Measurements from ENCODE around the gene APLP2. TPM values are rescaled to one million over a fixed set of nuclear protein-coding genes. Genes with fewer than 3 reads are reported as not detected.

APLP2 gene
- total and polyA plus RNA-seq, 2 experiments from 2014 or later, result 515 to 608 TPM

- H3K27ac ChIP-seq, result no peak overlapping the region
These were observed 68.3 kb downstream of the APLP2 start for GRCh38 chr11:130137999-130138398.

GRCh38 chr11:130139401-130139800, 69.7 kb downstream of the APLP2 start:
- TF ChIP-seq, protein P1, sequence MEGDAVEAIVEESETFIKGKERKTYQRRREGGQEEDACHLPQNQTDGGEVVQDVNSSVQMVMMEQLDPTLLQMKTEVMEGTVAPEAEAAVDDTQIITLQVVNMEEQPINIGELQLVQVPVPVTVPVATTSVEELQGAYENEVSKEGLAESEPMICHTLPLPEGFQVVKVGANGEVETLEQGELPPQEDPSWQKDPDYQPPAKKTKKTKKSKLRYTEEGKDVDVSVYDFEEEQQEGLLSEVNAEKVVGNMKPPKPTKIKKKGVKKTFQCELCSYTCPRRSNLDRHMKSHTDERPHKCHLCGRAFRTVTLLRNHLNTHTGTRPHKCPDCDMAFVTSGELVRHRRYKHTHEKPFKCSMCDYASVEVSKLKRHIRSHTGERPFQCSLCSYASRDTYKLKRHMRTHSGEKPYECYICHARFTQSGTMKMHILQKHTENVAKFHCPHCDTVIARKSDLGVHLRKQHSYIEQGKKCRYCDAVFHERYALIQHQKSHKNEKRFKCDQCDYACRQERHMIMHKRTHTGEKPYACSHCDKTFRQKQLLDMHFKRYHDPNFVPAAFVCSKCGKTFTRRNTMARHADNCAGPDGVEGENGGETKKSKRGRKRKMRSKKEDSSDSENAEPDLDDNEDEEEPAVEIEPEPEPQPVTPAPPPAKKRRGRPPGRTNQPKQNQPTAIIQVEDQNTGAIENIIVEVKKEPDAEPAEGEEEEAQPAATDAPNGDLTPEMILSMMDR (IDR thresholded peaks at IDR 0.05; ENCODE audit: low read depth, low read length), result no peak
- DNase-seq (ENCODE audit: low read depth in 1 of 2, low spot score in 1 of 2), result no peak
- Histone ChIP-seq H3K4me3 (no peak overlapping the region), H3K4me1 (ENCODE audit: low read depth) (peaks cover 25% of the 10 kb centered on the region), H3K27me3 (no peaks in the 10 kb centered on the region), H3K36me3 (peaks cover 8% of the 10 kb centered on the region), H3K27ac (no peak overlapping the region), H3K9me3 (ENCODE audit: low read depth) (no peaks in the 10 kb centered on the region)

More at GRCh38 chr11:130137999-130138398, 68.3 kb downstream of the APLP2 start:
- Histone ChIP-seq H3K4me1 (ENCODE audit: low read depth) (peaks cover 19% of the 10 kb centered on the region), H3K9me3 (ENCODE audit: low read depth) (no peaks in the 10 kb centered on the region), H3K4me3 (no peak overlapping the region), H3K27me3 (no peaks in the 10 kb centered on the region), H3K36me3 (peaks cover 9% of the 10 kb centered on the region)
- TF ChIP-seq, protein P1 (IDR thresholded peaks at IDR 0.05; ENCODE audit: low read depth, low read length), result no peak
- DNase-seq (ENCODE audit: low read depth in 1 of 2, low spot score in 1 of 2), result no peak

GRCh38 chr11:130141561-130142341, 72.1 kb downstream of the APLP2 start:
- peaks cover 25% of the 10 kb centered on the region for H3K4me1 ChIP-seq (ENCODE audit: low read depth)
- TF ChIP-seq, protein P1 (IDR thresholded peaks at IDR 0.05; ENCODE audit: low read depth, low read length), result peak; percentile 7
- H3K36me3 ChIP-seq, result peaks cover 12% of the 10 kb centered on the region
- peak in 1 of 2 donors; percentile 83 for DNase-seq (ENCODE audit: low read depth in 1 of 2, low spot score in 1 of 2)
- H3K9me3 ChIP-seq (ENCODE audit: low read depth), result no peaks in the 10 kb centered on the region
- H3K27ac ChIP-seq, result no peak overlapping the region
- no peaks in the 10 kb centered on the region for H3K27me3 ChIP-seq
- H3K4me3 ChIP-seq, result no peak overlapping the region

GRCh38 chr11:130144141-130144540, 74.4 kb downstream of the APLP2 start:
- Histone ChIP-seq H3K36me3 (peaks cover 15% of the 10 kb centered on the region), H3K27me3 (no peaks in the 10 kb centered on the region), H3K27ac (peak overlapping the region; percentile 66), H3K4me1 (ENCODE audit: low read depth) (peaks cover 18% of the 10 kb centered on the region), H3K4me3 (no peak overlapping the region), H3K9me3 (ENCODE audit: low read depth) (no peaks in the 10 kb centered on the region)
- DNase-seq (ENCODE audit: low read depth in 1 of 2, low spot score in 1 of 2), result no peak
- TF ChIP-seq, protein P1 (IDR thresholded peaks at IDR 0.05; ENCODE audit: low read depth, low read length), result no peak

DNA sequence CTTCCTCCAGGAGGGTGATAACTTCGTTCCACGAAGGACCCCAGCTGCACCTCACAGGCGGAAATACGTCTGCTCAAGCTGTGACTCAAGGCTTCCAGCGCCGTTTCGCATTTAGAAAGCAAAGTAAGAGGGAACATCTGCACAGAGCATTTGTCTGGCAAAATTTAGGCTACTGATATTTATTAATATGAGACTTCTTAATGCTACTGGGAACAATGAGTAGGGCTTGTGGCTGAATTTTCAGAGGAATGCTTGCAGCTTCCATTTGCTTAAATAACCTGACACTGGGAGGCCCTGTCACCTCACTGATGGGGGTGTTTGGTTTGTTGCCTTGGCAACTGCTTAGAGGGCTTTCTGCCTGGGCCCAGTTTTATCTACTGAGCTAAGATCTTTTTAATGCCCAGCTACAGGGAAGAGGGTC, 75.2 kb downstream of the APLP2 start:
- H3K9me3 ChIP-seq (ENCODE audit: low read depth), result no peaks in the 10 kb centered on the region
- peak in 1 of 2 donors; percentile 46 for DNase-seq (ENCODE audit: low read depth in 1 of 2, low spot score in 1 of 2)
- no peak overlapping the region for H3K4me3 ChIP-seq
- TF ChIP-seq, protein P1 (IDR thresholded peaks at IDR 0.05; ENCODE audit: low read depth, low read length), result no peak
- H3K36me3 ChIP-seq, result peaks cover 15% of the 10 kb centered on the region
- peaks cover 18% of the 10 kb centered on the region for H3K4me1 ChIP-seq (ENCODE audit: low read depth)
- peak overlapping the region; percentile 76 for H3K27ac ChIP-seq
- no peaks in the 10 kb centered on the region for H3K27me3 ChIP-seq

All from cardiac muscle cell (in vitro differentiated cells and primary cell).